ENCODE data around the gene DSCAM.

DNA sequence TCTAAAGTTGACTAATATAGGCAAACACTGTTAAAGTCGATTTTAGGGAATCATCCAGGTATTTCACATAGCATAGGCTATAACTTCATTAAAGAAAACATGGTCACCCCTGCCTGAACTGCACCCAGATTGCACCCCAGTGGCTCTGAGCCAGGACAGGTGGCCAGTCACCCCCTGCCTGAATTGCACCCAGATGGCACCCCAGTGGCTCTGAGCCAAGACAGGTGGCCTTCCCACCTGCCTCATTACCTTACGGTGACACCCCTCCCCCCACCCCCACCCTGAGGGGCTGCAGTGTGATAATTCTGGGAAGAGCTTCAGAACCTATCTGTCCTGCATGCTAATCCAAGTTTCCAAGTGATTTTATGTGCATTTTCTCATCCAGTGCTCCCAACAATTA lies 78.9 kb downstream of the DSCAM start:
- TF ChIP-seq, protein P1, sequence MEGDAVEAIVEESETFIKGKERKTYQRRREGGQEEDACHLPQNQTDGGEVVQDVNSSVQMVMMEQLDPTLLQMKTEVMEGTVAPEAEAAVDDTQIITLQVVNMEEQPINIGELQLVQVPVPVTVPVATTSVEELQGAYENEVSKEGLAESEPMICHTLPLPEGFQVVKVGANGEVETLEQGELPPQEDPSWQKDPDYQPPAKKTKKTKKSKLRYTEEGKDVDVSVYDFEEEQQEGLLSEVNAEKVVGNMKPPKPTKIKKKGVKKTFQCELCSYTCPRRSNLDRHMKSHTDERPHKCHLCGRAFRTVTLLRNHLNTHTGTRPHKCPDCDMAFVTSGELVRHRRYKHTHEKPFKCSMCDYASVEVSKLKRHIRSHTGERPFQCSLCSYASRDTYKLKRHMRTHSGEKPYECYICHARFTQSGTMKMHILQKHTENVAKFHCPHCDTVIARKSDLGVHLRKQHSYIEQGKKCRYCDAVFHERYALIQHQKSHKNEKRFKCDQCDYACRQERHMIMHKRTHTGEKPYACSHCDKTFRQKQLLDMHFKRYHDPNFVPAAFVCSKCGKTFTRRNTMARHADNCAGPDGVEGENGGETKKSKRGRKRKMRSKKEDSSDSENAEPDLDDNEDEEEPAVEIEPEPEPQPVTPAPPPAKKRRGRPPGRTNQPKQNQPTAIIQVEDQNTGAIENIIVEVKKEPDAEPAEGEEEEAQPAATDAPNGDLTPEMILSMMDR (IDR thresholded peaks at IDR 0.05): no peak
- TF ChIP-seq EZH2phosphoT487 (IDR thresholded peaks at IDR 0.05) (no peak), EZH2 (IDR thresholded peaks at IDR 0.05) (no peak)
